ENCODE data around the gene GET4. TPM values are rescaled to one million over a fixed set of nuclear protein-coding genes. Genes with fewer than 3 reads are reported as not detected.
A peak's percentile ranks its signal among the peaks of the same experiment; 100 is the strongest.

The GET4 gene
- total and polyA plus RNA-seq, 4 donors, result 19.5 to 34.7 (median 27.3) TPM

DNA sequence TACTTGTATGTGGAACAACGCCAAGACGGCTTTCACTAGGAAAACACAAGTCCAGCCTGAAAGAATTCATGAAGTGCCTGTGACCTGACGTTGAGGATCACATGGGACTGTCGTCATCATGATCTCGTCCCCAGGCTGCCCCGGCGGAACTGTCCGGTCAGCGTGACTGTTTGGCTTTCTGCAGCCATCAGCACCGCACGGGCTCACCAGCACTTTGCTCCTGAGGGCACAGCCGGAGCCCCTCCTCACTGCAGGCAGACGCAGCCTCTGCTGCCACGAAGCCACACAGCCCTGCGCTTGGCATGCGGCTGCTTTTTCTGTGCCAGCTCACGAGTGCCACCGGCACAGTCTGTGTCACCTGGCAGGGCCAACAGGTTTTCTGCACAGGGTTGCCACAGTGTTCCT lies 9.4 kb upstream of the GET4 start:
- no peaks in the 10 kb centered on the region for H3K27me3 ChIP-seq (ENCODE audit: control insufficient read depth in 4 of 4, insufficient read depth in 4 of 4, low read length in 3 of 4)
- DNase-seq (ENCODE audit: low spot score), result no peak
- peaks cover 2 to 27% (median 18%) of the 10 kb centered on the region in 4 donors for H3K36me3 ChIP-seq (ENCODE audit: control insufficient read depth in 4 of 4, insufficient read depth in 3 of 4, low read depth in 1 of 4, low read length in 3 of 4)
- 29% methylated on average over 18 of the region's 18 CpGs for WGBS
- TF ChIP-seq, protein P1, sequence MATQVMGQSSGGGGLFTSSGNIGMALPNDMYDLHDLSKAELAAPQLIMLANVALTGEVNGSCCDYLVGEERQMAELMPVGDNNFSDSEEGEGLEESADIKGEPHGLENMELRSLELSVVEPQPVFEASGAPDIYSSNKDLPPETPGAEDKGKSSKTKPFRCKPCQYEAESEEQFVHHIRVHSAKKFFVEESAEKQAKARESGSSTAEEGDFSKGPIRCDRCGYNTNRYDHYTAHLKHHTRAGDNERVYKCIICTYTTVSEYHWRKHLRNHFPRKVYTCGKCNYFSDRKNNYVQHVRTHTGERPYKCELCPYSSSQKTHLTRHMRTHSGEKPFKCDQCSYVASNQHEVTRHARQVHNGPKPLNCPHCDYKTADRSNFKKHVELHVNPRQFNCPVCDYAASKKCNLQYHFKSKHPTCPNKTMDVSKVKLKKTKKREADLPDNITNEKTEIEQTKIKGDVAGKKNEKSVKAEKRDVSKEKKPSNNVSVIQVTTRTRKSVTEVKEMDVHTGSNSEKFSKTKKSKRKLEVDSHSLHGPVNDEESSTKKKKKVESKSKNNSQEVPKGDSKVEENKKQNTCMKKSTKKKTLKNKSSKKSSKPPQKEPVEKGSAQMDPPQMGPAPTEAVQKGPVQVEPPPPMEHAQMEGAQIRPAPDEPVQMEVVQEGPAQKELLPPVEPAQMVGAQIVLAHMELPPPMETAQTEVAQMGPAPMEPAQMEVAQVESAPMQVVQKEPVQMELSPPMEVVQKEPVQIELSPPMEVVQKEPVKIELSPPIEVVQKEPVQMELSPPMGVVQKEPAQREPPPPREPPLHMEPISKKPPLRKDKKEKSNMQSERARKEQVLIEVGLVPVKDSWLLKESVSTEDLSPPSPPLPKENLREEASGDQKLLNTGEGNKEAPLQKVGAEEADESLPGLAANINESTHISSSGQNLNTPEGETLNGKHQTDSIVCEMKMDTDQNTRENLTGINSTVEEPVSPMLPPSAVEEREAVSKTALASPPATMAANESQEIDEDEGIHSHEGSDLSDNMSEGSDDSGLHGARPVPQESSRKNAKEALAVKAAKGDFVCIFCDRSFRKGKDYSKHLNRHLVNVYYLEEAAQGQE (IDR thresholded peaks at IDR 0.05), result peak; percentile 80
- TF ChIP-seq GABPA (IDR thresholded peaks at IDR 0.05 in 1 of 2, conservative IDR thresholded peaks at IDR 0.05 in 1 of 2), result peak in 1 of 2 donors; percentile 31
- peak; percentile 7 for TF ChIP-seq HNF4G (IDR thresholded peaks at IDR 0.05)
- peak; percentile 67 for TF ChIP-seq SP1 (IDR thresholded peaks at IDR 0.05)
- TF ChIP-seq, protein P2, sequence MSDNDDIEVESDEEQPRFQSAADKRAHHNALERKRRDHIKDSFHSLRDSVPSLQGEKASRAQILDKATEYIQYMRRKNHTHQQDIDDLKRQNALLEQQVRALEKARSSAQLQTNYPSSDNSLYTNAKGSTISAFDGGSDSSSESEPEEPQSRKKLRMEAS (IDR thresholded peaks at IDR 0.05), result peak; percentile 86
- TF ChIP-seq NR2F2 (IDR thresholded peaks at IDR 0.05), result no peak
- TF ChIP-seq FOXA1 (IDR thresholded peaks at IDR 0.05), result peak; percentile 43
- TF ChIP-seq HNF4A (conservative IDR thresholded peaks at IDR 0.05), result peak; percentile 79 to 96
- TF ChIP-seq, protein P3, sequence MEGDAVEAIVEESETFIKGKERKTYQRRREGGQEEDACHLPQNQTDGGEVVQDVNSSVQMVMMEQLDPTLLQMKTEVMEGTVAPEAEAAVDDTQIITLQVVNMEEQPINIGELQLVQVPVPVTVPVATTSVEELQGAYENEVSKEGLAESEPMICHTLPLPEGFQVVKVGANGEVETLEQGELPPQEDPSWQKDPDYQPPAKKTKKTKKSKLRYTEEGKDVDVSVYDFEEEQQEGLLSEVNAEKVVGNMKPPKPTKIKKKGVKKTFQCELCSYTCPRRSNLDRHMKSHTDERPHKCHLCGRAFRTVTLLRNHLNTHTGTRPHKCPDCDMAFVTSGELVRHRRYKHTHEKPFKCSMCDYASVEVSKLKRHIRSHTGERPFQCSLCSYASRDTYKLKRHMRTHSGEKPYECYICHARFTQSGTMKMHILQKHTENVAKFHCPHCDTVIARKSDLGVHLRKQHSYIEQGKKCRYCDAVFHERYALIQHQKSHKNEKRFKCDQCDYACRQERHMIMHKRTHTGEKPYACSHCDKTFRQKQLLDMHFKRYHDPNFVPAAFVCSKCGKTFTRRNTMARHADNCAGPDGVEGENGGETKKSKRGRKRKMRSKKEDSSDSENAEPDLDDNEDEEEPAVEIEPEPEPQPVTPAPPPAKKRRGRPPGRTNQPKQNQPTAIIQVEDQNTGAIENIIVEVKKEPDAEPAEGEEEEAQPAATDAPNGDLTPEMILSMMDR (IDR thresholded peaks at IDR 0.05; ENCODE audit: low read depth, low read length, missing input control), result no peak
- peak in 1 of 2 donors; percentile 42 for TF ChIP-seq EGR1 (IDR thresholded peaks at IDR 0.05; ENCODE audit: low read depth in 2 of 2)
- TF ChIP-seq, protein P4, sequence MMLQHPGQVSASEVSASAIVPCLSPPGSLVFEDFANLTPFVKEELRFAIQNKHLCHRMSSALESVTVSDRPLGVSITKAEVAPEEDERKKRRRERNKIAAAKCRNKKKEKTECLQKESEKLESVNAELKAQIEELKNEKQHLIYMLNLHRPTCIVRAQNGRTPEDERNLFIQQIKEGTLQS (IDR thresholded peaks at IDR 0.05), result no peak
- peak; percentile 51 to 94 for TF ChIP-seq RXRA (IDR thresholded peaks at IDR 0.05)
- peak in 1 of 2 donors; percentile 38 for TF ChIP-seq RAD21 (IDR thresholded peaks at IDR 0.05)
- TF ChIP-seq YY1 (IDR thresholded peaks at IDR 0.05), result peak; percentile 85
- peak in 1 of 2 donors; percentile 81 for TF ChIP-seq JUND (IDR thresholded peaks at IDR 0.05)
- peak; percentile 51 for TF ChIP-seq FOXA2 (IDR thresholded peaks at IDR 0.05)
- TF ChIP-seq TAF1 (conservative IDR thresholded peaks at IDR 0.05), result no peak
- TF ChIP-seq, protein P5, sequence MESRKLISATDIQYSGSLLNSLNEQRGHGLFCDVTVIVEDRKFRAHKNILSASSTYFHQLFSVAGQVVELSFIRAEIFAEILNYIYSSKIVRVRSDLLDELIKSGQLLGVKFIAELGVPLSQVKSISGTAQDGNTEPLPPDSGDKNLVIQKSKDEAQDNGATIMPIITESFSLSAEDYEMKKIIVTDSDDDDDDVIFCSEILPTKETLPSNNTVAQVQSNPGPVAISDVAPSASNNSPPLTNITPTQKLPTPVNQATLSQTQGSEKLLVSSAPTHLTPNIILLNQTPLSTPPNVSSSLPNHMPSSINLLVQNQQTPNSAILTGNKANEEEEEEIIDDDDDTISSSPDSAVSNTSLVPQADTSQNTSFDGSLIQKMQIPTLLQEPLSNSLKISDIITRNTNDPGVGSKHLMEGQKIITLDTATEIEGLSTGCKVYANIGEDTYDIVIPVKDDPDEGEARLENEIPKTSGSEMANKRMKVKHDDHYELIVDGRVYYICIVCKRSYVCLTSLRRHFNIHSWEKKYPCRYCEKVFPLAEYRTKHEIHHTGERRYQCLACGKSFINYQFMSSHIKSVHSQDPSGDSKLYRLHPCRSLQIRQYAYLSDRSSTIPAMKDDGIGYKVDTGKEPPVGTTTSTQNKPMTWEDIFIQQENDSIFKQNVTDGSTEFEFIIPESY (IDR thresholded peaks at IDR 0.05), result no peak
- no peak overlapping the region for H3K4me3 ChIP-seq (ENCODE audit: low read depth in 1 of 3, low read length in 3 of 3)
- no peaks in the 10 kb centered on the region for H3K9me3 ChIP-seq (ENCODE audit: control insufficient read depth in 4 of 4, low read length in 3 of 4)
- peak overlapping the region; percentile 97 to 100 for H3K27ac ChIP-seq (ENCODE audit: low read depth in 1 of 2, low read length in 2 of 2)
- H3K9ac ChIP-seq (ENCODE audit: low read depth in 1 of 2, low read length in 2 of 2), result peak overlapping the region; percentile 77 to 89
- peaks cover 0 to 20% (median 11%) of the 10 kb centered on the region in 4 donors for H3K4me1 ChIP-seq (ENCODE audit: control insufficient read depth in 4 of 4, insufficient read depth in 4 of 4, low read length in 3 of 4)
